ENCODE measurements around the gene MAPKAPK5.

The MAPKAPK5 gene

DNA sequence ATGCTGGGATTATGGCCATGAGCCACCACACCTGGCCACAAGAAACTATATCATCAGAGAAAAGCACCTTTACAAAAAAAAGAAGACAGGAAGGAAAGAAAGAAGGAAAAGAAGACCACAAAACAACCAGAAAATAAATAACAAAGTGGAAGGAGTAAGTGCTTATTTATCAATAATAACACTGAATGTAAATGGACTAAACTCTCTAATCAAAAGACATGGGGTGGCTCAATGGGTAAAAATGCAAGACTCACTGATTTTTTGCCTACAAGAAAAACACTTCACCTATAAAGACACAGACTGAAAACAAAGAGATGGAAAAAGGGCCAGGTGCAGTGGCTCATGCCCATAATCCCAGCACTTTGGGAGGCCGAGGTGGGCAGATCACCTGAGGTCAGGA lies 65.7 kb downstream of the MAPKAPK5 start:
- no peak for TF ChIP-seq CTCF (IDR thresholded peaks at IDR 0.05; ENCODE audit: insufficient read depth, low read depth, low read length, missing control alignments)
- DNase-seq (ENCODE audit: low read depth), result no peak
- H3K4me3 ChIP-seq (ENCODE audit: low read depth, low read length), result no peak overlapping the region

- H3K4me3 ChIP-seq (ENCODE audit: low read depth, low read length), result no peak overlapping the region
- no peak for TF ChIP-seq CTCF (IDR thresholded peaks at IDR 0.05; ENCODE audit: insufficient read depth, low read depth, low read length, missing control alignments)
- DNase-seq (ENCODE audit: low read depth), result no peak
Measured at GRCh38 chr12:111925171-111925570, 83.1 kb downstream of the MAPKAPK5 start.

GRCh38 chr12:111926631-111927030 lies 84.6 kb downstream of the MAPKAPK5 start:
- no peak overlapping the region for H3K4me3 ChIP-seq (ENCODE audit: low read depth, low read length)
- DNase-seq (ENCODE audit: low read depth), result no peak
- TF ChIP-seq CTCF (IDR thresholded peaks at IDR 0.05; ENCODE audit: insufficient read depth, low read depth, low read length, missing control alignments), result no peak

- no peak for DNase-seq (ENCODE audit: low read depth)
- no peak overlapping the region for H3K4me3 ChIP-seq (ENCODE audit: low read depth, low read length)
- no peak for TF ChIP-seq CTCF (IDR thresholded peaks at IDR 0.05; ENCODE audit: insufficient read depth, low read depth, low read length, missing control alignments)
Measured at GRCh38 chr12:111927346-111927745, 85.3 kb downstream of the MAPKAPK5 start.

DNA sequence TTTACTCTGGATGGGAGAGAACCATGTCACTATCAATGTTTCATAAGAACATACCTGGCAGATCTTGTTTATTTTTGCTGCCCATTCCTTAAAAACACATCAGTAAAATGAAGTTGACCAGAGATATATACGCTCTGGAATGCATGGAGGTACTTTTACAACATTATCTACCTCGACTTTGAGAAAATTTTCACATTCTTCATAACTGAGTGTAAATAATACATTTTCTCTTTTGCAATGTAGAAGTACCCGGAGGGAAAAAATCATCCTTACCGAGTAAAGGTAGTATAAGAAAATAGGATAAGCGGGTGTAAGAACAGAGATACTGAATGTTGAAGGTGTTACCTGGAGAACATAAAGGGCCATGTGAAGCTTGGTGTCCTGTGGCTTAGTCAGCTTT lies 90.2 kb downstream of the MAPKAPK5 start:
- H3K4me3 ChIP-seq (ENCODE audit: low read depth, low read length), result no peak overlapping the region
- TF ChIP-seq CTCF (IDR thresholded peaks at IDR 0.05; ENCODE audit: insufficient read depth, low read depth, low read length, missing control alignments), result no peak
- DNase-seq (ENCODE audit: low read depth), result no peak

DNA sequence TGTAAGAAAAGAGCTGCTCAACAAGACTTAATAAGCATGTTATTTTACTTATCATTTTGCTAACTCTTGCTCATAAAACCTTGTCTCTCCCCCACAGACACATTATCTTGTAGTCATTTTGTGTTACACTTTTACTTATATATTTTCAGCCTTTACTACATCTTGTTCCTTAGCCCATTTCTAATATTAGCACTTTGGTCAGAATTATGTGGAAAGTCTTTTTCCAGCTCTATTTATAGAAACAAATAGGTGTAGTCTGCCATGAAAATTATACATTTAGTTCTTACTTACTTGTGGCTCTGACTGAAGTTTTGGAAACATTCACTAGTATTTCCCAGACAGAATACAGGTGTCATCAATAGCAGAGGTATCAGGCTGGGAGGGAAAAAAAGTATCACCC lies 94.8 kb downstream of the MAPKAPK5 start:
- DNase-seq (ENCODE audit: low read depth), result no peak
- H3K4me3 ChIP-seq (ENCODE audit: low read depth, low read length), result no peak overlapping the region
- no peak for TF ChIP-seq CTCF (IDR thresholded peaks at IDR 0.05; ENCODE audit: insufficient read depth, low read depth, low read length, missing control alignments)

GRCh38 chr12:111937429-111937828 lies 95.4 kb downstream of the MAPKAPK5 start:
- no peak overlapping the region for H3K4me3 ChIP-seq (ENCODE audit: low read depth, low read length)
- TF ChIP-seq CTCF (IDR thresholded peaks at IDR 0.05; ENCODE audit: insufficient read depth, low read depth, low read length, missing control alignments), result no peak
- no peak for DNase-seq (ENCODE audit: low read depth)
